UCSD-AML1 (cell line): ENCODE results near the gene SERINC2.

Experiments used
- DNase-seq: peaks from one replicate; lab custom pipeline; 2025; ENCODE audit not compliant: unreplicated experiment; lab: John Stamatoyannopoulos, UW

Gene SERINC2

GRCh38 chr1:31412732-31413404, at the start of gene SERINC2:
Gene SERINC2, plus strand, starts transcription at chr1:31413213. Its CDS starts 53 bp downstream, at chr1:31413266.
- no peak for DNase-seq

GRCh38 chr1:31364561-31365250, 48.3 kb upstream of the SERINC2 start:
- DNase-seq: no peak

DNA sequence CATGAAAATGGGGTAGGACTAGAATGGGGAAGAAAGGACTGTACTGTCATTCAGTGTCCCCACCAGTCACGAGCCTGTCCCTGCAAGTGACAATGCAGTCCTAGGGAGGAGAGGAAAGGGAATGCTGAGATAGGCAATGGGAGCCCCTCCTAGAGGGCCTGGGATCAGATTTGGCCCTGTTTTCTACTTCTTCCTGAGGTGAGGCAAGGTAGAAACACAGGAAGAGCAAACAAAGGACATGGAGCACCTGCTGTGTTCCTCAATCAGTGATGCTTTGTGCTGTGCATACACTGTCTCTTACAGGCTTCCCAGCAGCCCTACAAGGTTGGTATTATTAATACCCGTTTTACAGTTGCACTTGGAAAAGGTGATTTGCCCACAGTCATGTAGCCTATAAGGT, 46.2 kb upstream of the SERINC2 start:
- DNase-seq: no peak

DNA sequence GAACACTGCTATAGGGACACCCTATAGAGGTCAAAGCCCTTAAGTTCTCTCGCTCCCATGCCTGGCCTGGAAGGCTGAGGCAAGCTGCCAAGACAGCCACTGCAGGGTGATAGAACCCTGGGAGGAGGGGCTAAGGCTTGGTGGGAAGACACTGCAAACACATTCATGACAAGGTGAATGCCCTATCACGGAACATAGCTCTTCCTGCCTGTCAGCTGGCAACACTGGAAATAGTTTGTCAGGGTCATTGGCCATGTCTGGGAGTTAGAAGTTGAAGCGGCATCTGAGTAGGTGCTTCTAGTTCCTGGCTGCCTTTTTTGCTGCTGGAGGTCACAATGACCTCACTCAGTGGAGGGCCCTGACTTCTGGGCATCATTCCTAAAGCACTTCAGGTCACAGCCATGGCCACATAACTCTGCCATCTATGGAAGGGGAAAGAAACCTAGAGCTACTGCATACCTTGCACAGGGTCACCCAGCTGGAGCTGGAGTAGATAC, 44.4 kb upstream of the SERINC2 start:
- DNase-seq: no peak

- no peak for DNase-seq
These were observed 43.0 kb upstream of the SERINC2 start for GRCh38 chr1:31370021-31370420.

GRCh38 chr1:31370565-31370964, 42.4 kb upstream of the SERINC2 start:
- DNase-seq: no peak

DNA sequence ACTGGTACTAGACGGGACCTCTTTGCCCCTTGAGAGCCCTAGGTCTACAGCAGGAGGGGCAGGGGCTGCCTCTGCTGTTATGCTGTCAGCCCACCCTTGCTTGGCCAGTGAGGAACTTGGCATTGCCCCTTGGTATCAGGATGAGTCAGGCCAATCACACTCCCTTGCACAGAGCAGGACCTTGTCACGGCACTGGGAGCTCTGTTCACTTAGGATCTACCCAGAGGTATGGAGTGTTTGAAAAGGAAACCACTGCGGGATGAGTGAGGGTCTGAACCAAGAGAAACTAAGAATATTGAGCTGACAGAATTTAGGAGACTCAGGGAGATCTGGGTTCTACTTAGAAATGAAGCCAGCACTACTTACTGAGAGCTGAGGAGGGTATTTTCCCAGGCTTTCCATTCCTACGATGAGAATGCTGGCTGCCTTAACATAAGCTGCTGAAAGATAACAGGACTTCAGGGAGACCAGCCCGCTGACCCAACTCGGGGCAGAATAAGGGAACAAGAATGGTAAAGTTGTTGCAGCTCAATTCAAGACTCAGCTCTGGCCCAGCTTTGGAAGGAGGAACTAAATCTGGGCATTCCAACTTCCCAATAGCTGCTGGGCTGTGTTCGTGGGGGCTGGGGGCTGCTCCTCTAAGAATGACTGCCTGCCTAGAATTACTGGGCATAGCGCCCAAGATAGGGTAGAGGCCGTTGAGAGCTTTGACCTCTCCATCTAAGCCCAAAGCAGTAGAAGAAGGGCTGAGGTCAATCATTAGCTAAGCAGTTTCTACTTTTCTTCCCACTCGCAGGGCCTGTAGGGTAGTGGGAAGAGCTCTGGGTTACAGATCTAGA, 41.7 kb upstream of the SERINC2 start:
- DNase-seq: no peak

DNA sequence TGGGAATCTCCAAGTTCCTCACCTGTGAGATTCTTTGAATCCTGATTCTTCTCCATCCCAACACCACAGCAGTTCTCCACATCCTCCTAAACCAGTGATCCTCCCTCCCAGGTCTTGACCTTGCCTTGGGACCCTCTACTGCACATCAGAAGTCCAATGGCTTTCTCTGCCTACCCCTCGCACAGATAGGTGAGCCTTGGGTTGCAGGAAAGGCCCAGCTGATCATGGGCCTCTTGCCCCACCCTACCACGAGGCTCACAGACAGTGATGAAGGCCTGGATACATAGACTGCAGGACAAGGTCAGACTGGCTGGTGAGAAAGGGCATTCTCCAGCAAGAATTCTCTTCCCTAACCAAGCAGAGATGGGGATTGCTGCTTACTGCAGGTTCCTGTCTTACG, 41.0 kb upstream of the SERINC2 start:
- DNase-seq: no peak

GRCh38 chr1:31372751-31373055, 40.3 kb upstream of the SERINC2 start:
- DNase-seq: no peak

DNA sequence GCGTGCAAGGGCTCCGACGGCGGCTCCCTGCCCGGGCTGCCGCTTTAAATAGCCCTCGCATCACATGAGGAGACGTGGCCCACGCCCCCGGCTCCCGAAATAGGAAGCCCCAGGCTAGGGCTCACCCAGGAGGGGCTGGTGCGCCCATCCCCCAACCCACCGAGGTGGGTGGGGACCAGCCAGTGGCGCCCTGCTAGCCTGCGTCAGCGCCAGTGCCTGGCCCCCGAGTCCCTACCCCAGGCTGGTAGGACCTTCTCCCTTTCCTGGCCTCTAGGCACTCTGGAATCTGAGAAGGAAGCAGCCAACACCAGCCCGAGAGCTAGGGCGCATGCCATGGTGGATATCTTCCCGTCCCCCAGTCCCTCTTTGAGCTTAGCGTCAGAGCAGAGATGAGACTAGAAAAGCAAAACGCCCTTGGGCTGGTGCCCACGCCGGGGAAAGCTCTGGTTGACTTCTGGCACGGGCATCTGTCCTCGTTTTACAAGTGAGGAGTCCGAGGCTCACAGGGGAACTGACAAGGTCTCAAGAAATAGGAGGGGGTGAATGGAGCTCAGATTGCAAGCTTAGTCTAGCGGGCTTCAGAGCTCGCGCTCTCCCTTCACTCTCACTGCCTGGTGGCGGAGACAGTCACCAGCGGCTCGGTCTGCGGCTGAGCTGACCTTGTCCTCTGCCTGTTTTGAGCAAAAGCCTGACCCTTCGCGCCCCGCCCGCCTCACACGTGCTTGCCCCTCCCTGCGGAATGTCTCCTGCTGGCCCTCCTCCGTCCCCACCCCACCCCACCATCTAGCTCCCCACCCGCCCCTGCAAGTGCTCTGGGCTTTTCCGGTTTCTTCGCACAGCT, 39.7 kb upstream of the SERINC2 start, which contains the start of gene FABP3:
FABP3 (minus strand) TSS at position 21 of the 841 bp plus-strand sequence. CDS start 62 bp downstream, outside the sequence.
- DNase-seq: no peak

GRCh38 chr1:31373897-31374486, 39.0 kb upstream of the SERINC2 start:
- DNase-seq: no peak

DNA sequence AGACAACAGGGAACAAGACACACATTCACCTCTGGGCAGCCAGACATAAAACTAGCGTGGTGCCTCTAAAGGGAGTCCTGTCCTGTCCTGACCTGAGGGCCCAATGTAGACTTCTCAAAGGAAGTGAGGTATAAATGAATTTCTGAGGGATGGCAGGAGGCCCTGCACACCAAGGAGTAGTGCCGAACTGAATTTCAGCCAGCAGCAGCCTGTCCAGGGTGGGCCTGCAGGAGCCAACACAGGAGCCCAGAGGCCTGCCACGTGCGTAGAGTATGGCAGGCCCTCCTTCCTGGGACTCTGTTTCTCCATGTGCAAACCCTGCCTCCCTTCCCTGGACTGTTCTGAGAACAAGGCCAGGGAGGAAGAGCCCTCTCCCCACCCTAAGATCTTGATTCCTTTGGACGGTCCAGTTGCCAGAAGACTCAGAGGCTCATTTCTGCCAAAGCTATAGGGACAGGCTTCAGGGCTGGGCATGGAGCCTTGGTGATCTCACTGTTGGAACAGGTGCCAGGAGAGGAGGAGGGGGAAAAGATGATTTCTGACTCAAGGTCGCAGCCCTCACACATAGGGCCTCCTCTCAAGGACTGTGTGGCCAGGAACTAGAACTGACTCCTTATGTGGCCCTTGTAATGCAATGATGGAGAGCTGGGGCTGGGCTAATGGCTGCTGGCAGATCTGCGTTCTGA, 38.4 kb upstream of the SERINC2 start:
- no peak for DNase-seq

GRCh38 chr1:31376375-31377134, 36.5 kb upstream of the SERINC2 start:
- DNase-seq: no peak

DNA sequence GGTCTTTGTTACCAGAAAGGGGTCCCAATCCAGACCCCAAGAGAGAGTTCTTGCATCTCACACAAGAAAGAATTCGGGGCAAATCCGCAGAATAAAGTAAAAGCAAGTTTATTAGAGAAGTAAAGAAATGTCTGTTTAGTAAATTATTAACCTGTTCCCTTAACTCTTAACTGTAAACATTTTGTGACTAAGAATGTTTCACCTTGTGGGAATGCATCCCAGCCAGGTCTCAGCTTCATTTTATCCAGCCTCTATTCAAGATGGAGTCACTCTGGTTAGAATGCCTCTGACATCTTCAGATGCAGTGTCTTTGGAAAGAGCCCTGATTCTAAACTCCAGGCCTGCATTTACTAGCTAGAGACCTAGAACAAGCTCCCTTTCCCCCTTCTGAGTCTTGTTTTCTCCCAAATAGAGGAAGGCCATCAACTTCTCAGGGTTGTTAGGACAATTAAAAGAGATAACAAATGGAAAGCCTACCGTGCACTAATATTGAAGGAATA, 35.6 kb upstream of the SERINC2 start:
- DNase-seq: no peak

DNA sequence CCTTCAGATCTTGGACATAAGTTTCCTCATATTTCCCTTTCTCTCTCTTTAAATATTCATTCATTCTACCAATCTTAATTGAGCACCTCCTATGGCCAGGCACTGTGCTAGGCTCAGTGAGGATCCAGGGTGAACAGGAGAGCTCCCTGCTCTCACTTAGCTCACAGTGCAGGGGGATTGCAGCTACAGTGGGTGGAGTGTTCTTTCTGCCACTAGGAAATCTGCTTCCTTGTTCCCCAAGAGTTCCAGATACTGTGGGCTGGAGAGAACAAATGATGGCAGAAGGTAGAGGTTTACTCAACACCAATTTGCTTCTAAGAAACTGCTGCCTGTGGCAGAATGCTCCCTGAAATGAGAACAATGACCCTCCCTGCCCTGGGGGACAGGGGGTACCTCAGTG, 35.0 kb upstream of the SERINC2 start:
- DNase-seq: no peak

DNA sequence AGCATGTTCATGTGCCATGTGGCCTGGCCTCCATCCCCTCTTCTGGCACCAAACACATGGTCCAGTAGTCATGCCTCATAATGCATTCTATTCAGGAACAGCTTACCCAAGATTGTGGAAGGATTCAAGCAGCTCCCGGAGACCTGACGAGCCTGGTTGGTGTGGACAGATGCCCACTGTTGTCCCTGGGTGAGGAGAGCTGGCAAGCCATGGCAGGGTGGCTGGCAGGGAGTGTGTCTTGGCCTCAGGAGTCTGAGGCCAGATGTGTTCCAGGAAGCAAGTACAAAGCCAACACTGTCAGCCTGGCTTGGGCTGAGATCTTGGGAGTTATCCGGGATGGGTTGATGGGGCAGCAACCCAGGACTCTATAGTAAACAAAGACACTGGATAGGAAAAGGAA, 32.8 kb upstream of the SERINC2 start:
- DNase-seq: no peak

- DNase-seq: no peak
These were observed 31.4 kb upstream of the SERINC2 start for GRCh38 chr1:31381394-31382294.
